ENCODE results near the gene ZNF624.

DNA sequence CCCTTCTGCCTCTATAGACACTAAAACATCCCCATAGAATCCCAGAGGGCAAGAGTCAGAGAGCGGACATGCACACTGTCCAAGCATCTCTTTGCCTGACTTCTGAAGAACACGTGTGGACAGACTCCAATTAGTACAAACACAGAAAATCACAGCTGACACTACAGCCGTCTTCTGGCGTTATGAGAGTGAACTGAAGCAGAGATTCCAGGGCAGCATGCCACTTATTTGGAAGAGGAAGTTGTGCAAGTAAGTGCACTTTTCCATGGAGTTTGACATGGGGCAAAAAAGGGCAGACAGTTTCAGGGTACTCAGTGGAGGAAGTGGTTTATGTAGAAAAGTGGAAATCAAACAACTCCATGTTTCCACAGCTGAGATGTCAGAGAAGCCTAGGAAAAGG is 67.9 kb downstream of the ZNF624 start:
- TF ChIP-seq CTCF (IDR thresholded peaks at IDR 0.05): no peak
- TF ChIP-seq POLR2AphosphoS5 (IDR thresholded peaks at IDR 0.05; ENCODE audit: low read depth, low read length): no peak
- TF ChIP-seq REST (IDR thresholded peaks at IDR 0.05; ENCODE audit: insufficient read depth in 1 of 2, low read depth in 2 of 2, low read length in 1 of 2): no peak
- no peak for TF ChIP-seq TCF7L2 (IDR thresholded peaks at IDR 0.05; ENCODE audit: low read depth, low read length)
